HS-5 (cell line): ENCODE measurements around the gene MKRN1.
"Not testable (repeated sequence)": the region's sequence is repeated elsewhere in the genome, so short reads cannot be mapped to it uniquely, and the experiment has no call there.

Experiments used
- DNase-seq: peaks from one replicate; pipeline ENCODE4 v3.0.0-alpha.2; 2012; ENCODE audit warnings: low read depth

MKRN1 gene

DNA sequence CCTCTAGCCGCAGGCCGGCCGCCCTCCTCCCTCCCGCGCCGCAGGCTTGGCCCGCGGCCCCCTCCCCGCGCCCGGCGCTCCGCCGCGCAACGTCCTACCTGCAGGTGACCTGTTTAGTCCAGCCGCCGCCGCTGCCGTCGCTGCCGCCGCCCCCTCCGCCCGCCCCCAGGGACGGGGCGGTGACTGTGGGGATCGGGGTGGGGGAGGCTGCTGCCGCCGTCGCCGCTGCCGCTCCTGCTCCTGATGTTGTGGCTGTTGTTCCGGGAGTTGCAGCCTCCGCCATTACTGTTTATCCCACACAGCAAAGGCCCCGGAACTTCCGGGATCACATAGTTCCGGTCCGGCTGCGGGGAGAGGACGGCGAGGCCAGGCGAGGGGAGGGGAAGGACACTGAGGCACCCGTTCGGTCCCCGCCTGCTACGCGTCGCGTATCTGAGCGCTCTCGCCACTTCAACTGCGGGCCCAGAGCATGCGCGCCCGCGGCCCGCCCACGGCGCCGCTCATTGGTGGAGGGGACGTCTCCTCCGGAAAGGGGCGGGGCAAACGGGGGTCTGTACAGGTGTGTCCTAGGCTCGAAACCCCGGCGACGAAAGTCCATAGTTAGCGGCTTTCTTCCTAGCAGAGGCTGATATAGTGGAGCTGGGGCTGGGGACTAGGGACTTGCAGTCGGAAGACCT lies at the start of gene MKRN1:
MKRN1 (minus strand) TSS at position 444 of the 677 bp plus-strand sequence; CDS start at position 283, 161 bp downstream.
- DNase-seq: peak; percentile 56

- no peak for DNase-seq
These were observed 47.7 kb upstream of the MKRN1 start for GRCh38 chr7:140526787-140527664.

DNA sequence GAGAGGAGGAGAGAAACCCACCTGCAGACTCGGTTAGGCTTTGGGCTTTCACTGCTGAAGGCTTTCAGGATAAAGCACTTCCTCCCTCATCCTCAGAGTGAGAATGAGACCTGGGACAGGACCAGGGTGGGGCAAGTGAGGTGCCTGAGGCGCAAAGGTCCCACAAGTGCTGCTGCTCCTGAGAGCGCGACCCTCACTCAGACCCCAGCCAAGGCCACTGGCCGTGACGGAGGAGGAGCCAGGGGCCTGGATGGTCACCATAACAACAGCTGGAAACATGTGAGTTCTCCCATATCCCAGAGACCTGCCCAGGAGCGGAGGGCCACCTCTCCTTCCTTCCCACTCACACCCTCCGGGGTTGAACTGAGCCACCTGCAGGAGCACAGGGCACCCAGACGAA lies 46.9 kb upstream of the MKRN1 start:
- DNase-seq: no peak

GRCh38 chr7:140525743-140526142 lies 46.4 kb upstream of the MKRN1 start:
- DNase-seq: no peak

DNA sequence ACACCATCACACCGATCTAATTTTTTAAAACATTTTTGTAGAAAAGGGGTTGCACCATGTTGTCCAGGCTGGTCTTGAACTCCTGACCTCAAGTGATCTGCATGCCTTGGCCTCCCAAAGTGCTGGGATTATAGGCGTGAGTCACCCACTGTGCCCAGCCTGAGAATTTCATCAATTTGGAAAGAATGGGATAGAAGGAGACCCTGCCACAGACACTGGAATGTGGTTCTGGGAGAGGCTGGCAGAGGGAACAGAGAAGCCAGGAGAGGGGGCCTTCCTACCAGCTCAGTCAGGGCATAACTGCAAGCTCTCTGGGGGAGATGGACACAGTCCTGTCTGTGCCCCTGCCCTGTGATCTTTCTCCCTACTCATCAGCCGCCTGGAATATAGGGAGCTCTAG lies 42.1 kb upstream of the MKRN1 start:
- DNase-seq: no peak

GRCh38 chr7:140519007-140519399 lies 39.7 kb upstream of the MKRN1 start:
- no peak for DNase-seq

- DNase-seq: no peak
These were observed 39.2 kb upstream of the MKRN1 start for GRCh38 chr7:140518370-140519006.

- no peak for DNase-seq
These were observed 38.5 kb upstream of the MKRN1 start for GRCh38 chr7:140517546-140518369.

GRCh38 chr7:140512317-140513000 lies 33.2 kb upstream of the MKRN1 start:
- DNase-seq: no peak

DNA sequence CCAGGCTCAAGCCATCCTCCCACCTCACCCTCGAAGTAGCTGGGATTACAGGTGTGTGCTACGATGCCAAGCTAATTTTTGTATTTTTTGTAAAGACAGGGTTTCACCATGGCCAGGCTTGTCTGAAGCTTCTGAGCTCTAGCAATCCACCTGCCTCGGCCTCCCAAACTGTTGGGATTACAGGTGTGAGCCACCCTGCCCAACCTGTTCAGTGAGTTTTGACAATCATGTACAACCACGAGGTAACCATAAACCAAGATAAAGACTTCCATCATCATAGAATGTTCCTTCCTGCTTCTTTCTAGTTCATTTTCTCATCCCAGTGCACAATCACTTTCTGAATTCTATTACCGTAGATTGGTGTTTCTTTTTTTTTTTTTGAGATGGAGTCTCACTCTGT lies 30.5 kb upstream of the MKRN1 start:
- no peak for DNase-seq

GRCh38 chr7:140507556-140507955 lies 28.3 kb upstream of the MKRN1 start:
- not testable (repeated sequence) for DNase-seq

- no peak for DNase-seq
These were observed 27.6 kb upstream of the MKRN1 start for GRCh38 chr7:140506788-140507464.

GRCh38 chr7:140501966-140502365 lies 22.7 kb upstream of the MKRN1 start:
- no peak for DNase-seq

DNA sequence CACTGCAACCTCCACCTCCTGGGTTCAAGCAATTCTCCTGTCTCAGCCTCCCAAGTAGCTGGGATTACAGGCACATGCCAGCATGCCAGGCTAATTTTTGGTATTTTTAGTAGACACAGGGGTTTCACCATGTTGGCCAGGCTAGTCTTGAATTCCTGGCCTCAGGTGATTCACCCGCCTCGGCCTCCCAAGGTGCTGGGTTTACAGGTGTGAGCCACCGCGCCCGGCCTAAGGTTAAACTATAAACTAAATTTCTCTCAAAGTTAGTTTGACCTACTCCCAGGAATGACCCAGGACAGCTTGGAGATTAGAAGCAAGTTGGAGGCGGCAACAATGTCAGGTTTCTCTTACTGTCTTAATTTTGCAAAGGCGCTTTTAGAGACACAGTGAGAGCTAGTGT lies 18.5 kb upstream of the MKRN1 start:
- not testable (repeated sequence) for DNase-seq

DNA sequence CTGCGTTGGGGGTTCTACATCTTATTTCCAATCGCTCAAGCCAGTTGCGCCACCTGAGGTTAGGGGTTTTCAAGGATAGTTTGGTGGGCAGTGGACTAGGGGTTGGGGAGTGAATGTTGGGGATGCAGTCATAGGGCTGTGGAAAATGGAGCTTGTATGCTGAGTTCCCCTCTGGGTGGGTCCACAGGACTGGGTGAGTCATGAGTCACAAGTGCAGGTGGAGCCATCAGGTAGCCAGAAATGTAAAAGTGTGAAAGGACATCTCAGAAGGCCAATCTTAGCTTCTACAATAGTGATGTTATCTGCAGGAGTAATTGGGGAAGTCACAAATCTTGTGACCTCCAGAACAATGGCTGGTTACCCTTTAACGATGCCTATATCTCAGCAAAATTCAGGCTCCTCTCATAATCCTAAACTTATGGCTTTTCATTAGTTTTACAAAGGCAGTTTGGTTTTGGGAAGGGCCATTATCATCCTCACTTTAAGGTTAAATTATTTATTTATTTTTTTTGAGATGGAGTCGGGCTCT lies 18.0 kb upstream of the MKRN1 start:
- DNase-seq: no peak

DNA sequence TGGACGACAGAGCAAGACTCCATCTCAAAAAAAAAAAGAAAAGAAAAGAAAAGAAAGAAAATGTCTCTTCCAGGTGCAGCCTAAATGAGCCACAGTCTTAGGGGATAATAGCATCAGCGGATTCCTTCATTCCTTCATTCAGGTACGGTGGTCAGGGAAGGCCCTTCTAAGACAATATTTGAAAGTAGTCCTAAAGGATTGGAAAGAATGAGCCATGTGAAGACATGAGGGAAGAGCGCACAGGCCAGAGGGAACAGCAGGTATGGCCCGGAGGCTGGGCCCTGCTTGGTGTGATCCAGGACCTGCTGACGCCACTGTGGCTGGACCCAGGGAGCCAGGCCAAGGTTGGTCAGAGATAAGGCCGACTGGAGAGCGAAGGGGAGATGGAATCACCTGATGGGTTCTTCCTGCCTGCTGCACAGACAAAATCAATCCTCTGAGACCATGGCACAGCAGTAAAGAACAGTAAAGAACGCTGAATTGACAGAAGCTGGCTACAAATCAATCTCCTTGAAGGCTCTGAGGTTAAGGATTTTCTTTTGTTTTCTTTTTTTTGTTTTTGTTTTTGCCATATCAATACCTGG lies 16.3 kb upstream of the MKRN1 start:
- DNase-seq: no peak

DNA sequence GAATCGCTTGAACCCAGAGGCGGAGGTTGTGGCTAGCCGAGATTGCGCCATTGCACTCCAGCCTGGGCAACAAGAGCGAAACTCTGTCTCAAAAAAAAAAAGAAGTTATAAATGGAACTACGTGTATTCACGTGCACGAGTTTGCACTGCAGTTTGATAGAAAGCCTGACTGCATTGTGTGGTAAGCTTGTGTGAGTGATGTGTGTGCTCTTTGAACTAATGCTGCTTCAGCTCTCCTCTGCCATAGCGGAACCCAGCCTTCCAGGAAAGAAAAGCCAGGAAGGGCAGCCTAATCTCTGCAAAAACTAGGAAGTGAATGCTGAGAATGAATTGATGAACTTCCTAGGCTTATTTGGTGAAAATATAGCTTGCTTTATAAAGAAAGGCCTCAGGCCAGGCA lies 15.6 kb upstream of the MKRN1 start:
- no peak for DNase-seq

GRCh38 chr7:140489026-140489359 lies 9.7 kb upstream of the MKRN1 start:
- DNase-seq: no peak

DNA sequence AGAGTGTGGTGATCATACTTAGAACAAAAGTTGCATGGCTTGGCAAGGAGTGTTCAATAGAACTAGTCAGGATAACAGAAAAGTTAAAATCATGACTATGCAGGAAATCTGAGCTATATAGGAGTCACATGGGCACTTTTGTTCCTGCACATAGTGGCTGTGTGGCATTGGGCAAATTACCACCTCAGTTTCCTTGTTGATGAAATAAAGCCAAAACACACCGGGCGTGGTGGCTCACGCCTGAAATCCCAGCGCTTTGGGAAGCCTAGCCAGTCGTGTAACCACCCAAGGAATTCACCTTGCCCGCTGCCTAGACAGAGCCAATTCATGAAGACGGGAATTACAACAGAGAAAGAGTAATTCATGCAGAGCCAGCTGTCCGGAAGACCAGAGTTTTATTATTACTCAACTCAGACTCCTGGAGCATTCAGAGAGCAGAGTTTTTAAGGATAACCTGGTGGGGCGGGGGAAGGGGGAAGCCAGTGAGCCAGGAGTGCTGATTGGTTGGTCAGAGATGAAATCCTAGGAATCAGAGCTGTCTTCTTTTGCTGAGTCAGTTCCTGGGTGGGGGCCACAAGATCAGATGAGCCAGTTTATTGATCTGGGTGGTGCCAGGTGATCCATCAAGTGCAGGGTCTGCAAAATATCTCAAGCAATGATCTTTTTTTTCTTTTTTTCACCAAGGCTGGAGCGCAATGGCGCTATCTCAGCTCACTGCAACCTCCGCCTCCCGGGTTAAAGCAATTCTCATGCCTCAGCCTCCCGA lies 6.4 kb upstream of the MKRN1 start:
- DNase-seq: no peak
